ENCODE measurements around the gene WNT10A. TPM values are rescaled to one million over a fixed set of nuclear protein-coding genes. Genes with fewer than 3 reads are reported as not detected.

WNT10A gene
- total and polyA plus RNA-seq, 3 donors from 2014 or later: 1.5 to 2.5 (median 2.1) TPM

DNA sequence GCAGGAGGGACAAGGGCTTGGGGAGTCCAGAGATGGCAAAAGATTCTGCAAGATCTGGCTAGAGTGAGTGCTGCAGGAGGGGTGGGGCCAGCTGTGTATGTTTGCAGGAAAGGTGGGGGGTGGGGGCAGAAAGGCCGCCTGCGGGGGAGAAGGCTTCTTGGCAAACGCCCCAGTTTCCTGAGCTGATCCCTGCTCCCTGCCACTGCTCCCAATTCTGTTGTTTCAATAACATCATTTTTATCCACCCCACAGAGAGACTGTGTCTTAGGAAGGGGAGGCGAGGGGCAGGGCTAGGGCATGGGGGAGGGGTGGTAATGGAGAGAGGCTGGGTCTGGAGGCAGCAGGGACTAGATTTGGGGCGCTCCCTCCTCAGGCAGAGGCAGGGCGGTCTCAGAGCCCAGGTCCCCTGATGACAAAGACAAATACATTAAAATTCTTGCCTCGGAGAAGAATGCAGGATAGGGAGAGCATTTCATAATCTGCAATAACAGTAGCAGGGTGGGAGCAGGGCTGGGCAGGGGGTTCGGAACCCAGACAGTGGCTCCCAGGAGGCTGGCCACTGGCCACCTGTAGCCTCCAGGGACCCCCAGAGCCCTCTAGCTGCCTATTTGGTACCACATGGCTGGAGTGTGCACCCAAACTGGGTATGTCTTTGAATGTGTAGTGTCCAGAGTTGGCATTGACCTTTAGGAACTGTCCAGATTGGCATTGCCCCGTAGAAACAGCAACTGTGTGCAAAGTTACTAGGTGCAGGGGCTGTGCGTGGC lies 23.1 kb upstream of the WNT10A start:
- no peaks in the 10 kb centered on the region for H3K9me3 ChIP-seq
- TF ChIP-seq CTCF (IDR thresholded peaks at IDR 0.05): no peak
- no peak for TF ChIP-seq POLR2A (IDR thresholded peaks at IDR 0.05)
- no peak overlapping the region for H3K4me3 ChIP-seq
- H3K36me3 ChIP-seq (ENCODE audit: low read depth, missing control alignments): no peaks in the 10 kb centered on the region
- peak; percentile 65 for DNase-seq
- intact Hi-C loops (cut with DNase I; ENCODE audit: low total_unique reads): no loop called here
- H3K4me1 ChIP-seq: peaks cover 21% of the 10 kb centered on the region
- no peaks in the 10 kb centered on the region for H3K27me3 ChIP-seq
- 41 to 43% methylated on average over 9 to 10 of the region's 10 CpGs for WGBS, 2 donors
- H3K27ac ChIP-seq: no peak overlapping the region

DNA sequence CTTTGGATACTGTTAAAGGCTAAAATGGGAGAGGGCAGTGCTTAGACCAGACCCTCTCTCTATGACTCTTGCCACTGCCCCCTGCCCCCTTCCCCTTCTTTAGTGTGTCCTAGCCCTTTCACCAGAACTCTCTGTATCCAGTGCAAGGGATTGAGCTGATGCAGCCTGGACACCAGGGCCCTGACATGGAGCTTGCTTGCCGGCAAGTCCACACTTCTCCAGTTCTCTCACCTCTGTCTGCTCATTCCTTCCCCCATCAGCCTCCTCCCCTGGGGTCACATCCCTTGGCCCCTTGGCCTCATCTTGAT lies 22.6 kb upstream of the WNT10A start:
- 36 to 39% methylated on average over 1 of the region's 1 CpG for WGBS, 2 donors
- no peak for TF ChIP-seq POLR2A (IDR thresholded peaks at IDR 0.05)
- no peak for TF ChIP-seq CTCF (IDR thresholded peaks at IDR 0.05)
- H3K27ac ChIP-seq: no peak overlapping the region
- H3K9me3 ChIP-seq: no peaks in the 10 kb centered on the region
- no peaks in the 10 kb centered on the region for H3K36me3 ChIP-seq (ENCODE audit: low read depth, missing control alignments)
- H3K27me3 ChIP-seq: no peaks in the 10 kb centered on the region
- H3K4me3 ChIP-seq: no peak overlapping the region
- intact Hi-C loops (cut with DNase I; ENCODE audit: low total_unique reads): no loop called here
- H3K4me1 ChIP-seq: peaks cover 21% of the 10 kb centered on the region
- no peak for DNase-seq

DNA sequence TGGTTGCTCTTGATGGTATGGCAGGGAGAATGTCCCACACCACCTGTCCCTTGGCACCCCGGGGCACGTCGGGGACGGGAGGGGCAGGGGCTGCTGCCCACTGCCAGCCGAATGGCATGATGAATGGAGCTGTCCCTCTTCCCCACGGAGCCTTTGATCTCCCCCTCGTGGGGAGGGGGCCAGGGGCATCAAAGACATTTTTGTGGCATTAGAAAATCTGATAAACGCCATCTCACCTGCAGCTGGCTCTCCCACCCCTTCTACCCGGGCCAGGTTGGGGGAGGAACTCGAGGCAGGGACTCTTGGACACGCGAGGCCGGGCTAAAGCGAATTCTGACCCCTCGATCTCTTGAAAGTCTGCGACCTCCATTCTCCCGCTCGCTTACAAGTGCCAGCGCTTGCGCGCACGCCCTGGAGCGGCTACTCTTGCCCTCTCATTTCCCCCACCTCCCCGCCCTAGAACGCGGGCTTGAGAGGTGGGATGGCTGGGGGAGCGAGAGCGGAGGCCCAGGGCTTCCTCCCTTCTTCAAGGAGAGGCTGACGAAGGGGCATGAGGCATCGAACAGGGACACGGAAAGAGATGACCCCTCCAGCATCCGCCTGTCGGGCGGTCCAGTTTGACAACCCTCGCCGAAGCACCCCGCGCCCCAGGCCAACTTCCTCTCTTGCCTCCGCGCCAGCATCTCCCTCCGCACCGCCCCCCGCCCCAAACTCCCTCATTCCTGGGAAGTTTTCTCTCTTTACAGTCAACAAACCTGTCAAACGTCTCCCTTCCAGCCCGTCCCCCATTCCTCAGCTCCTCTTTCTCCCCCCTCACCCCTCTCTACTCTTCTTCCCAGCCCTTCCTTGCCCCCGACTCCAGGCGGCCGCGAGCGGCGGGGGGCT lies 21.7 kb upstream of the WNT10A start:
- Histone ChIP-seq H3K27me3 (no peaks in the 10 kb centered on the region), H3K36me3 (ENCODE audit: low read depth, missing control alignments) (no peaks in the 10 kb centered on the region), H3K4me1 (peaks cover 21% of the 10 kb centered on the region), H3K4me3 (peak overlapping the region; percentile 47 to 54), H3K9me3 (no peaks in the 10 kb centered on the region), H3K27ac (no peak overlapping the region)
- TF ChIP-seq CTCF (IDR thresholded peaks at IDR 0.05) (no peak), POLR2A (IDR thresholded peaks at IDR 0.05) (no peak)
- 14% methylated on average over 48 to 51 of the region's 51 CpGs for WGBS, 2 donors
- intact Hi-C loops (cut with DNase I; ENCODE audit: low total_unique reads): no loop called here
- DNase-seq: no peak

GRCh38 chr2:218859556-218859987 lies 21.1 kb upstream of the WNT10A start, which contains the start of gene WNT6:
WNT6 (plus strand) TSS chr2:218859805; CDS start chr2:218860038, 233 bp downstream.
- intact Hi-C loops (cut with DNase I; ENCODE audit: low total_unique reads): no loop called here
- Histone ChIP-seq H3K36me3 (ENCODE audit: low read depth, missing control alignments) (no peaks in the 10 kb centered on the region), H3K27ac (peak within 1 kb of the TSS in 1 of 2 donors; percentile 31), H3K4me3 (peak within 1 kb of the TSS; percentile 47 to 54), H3K27me3 (no peaks in the 10 kb centered on the region), H3K4me1 (peaks cover 21% of the 10 kb centered on the region), H3K9me3 (no peaks in the 10 kb centered on the region)
- WGBS, 2 donors: 0% methylated on average over 11 to 42 of the region's 64 CpGs
- TF ChIP-seq CTCF (IDR thresholded peaks at IDR 0.05) (no peak), POLR2A (IDR thresholded peaks at IDR 0.05) (no peak)
- no peak for DNase-seq

Data from testis (tissue), 3 donors.